Spinal cord (tissue), 10 donors: Measurements from ENCODE around the gene CRYBA2. TPM values are rescaled to one million over a fixed set of nuclear protein-coding genes. Genes with fewer than 3 reads are reported as not detected.

Source experiments
- DNase-seq, 6 donors: peaks; one replicate each; pipeline versions ENCODE4 v3.0.0 to v3.0.0-alpha.2; 2013 to 2015; ENCODE audit warnings: low spot score in 6 of 6, low read depth in 4 of 6
- H3K27ac ChIP-seq: one replicate; pipeline ENCODE4 v1.5.1; 2013; ENCODE audit warnings: low read depth, low read length, control low read depth
- H3K27me3 ChIP-seq: one replicate; pipeline ENCODE4 v1.6.1; 2013; ENCODE audit warnings: low read length; ENCODE audit not compliant: control insufficient read depth, insufficient read depth
- H3K36me3 ChIP-seq: one replicate; pipeline ENCODE4 v1.6.1; 2013; ENCODE audit warnings: low read length; ENCODE audit not compliant: control insufficient read depth, insufficient read depth
- H3K4me1 ChIP-seq: one replicate; pipeline ENCODE4 v1.6.1; 2013; ENCODE audit warnings: low read length; ENCODE audit not compliant: control insufficient read depth, insufficient read depth
- H3K4me3 ChIP-seq: one replicate; pipeline ENCODE4 v1.5.1; 2013; ENCODE audit warnings: low read depth, low read length, control low read depth
- H3K9me3 ChIP-seq: one replicate; pipeline ENCODE4 v1.6.1; 2013; ENCODE audit warnings: low read length; ENCODE audit not compliant: control insufficient read depth, insufficient read depth
- WGBS: methylation state at CpG from one replicate; pipeline ENCODE4 v1.1.5; 2013; ENCODE audit warnings: missing lambda C conversion rate; ENCODE audit not compliant: insufficient coverage; 5-methylcytosine and 5-hydroxymethylcytosine counted together
- polyA plus RNA-seq, 2 donors: library from polyadenylated mRNA; unstranded; fragments of 120-200 nt; gene quantifications; one replicate each; pipeline ENCODE4 v1.2.1, GENCODE V29; 2013; ENCODE audit not compliant: insufficient read length in 2 of 2
- total RNA-seq, 2 donors: library from RNA; depleted of rRNA in 1 of 2; stranded (reverse); fragments of 120-200 nt in 1 of 2; fragments of >200 nt in 1 of 2; gene quantifications; one replicate each; pipeline versions ENCODE4 v1.2.3 to v1.2.4, GENCODE V29; 2013 to 2014
- donor health status: healthy.

CRYBA2 gene
- total and polyA plus RNA-seq, 4 donors: 0.63 to 0.76 TPM; not detected in 2

GRCh38 chr2:218992703-218993344 lies 398 bp downstream of the CRYBA2 start:
- peak in 1 of 6 donors; percentile 36 for DNase-seq

GRCh38 chr2:218992196-218992595 lies 1.0 kb downstream of the CRYBA2 start:
- WGBS: 12% methylated on average over 5 of the region's 7 CpGs
- Histone ChIP-seq H3K4me1 (peaks cover 26% of the 10 kb centered on the region), H3K27ac (no peak overlapping the region), H3K36me3 (no peaks in the 10 kb centered on the region), H3K9me3 (no peaks in the 10 kb centered on the region), H3K4me3 (no peak overlapping the region), H3K27me3 (peaks cover 98% of the 10 kb centered on the region)
- no peak for DNase-seq

More at GRCh38 chr2:218992703-218993344, 398 bp downstream of the CRYBA2 start:
- H3K4me3 ChIP-seq: no peak overlapping the region
- WGBS: 1% methylated on average over 41 of the region's 44 CpGs
- peaks cover 98% of the 10 kb centered on the region for H3K27me3 ChIP-seq
- H3K9me3 ChIP-seq: no peaks in the 10 kb centered on the region
- H3K4me1 ChIP-seq: peaks cover 26% of the 10 kb centered on the region
- H3K27ac ChIP-seq: no peak overlapping the region
- H3K36me3 ChIP-seq: no peaks in the 10 kb centered on the region

- Histone ChIP-seq H3K27me3 (peaks cover 98% of the 10 kb centered on the region), H3K36me3 (no peaks in the 10 kb centered on the region), H3K27ac (no peak overlapping the region), H3K9me3 (no peaks in the 10 kb centered on the region), H3K4me3 (no peak overlapping the region), H3K4me1 (peaks cover 26% of the 10 kb centered on the region)
- WGBS: 9% methylated on average over 12 of the region's 13 CpGs
- no peak for DNase-seq
These were observed 1.5 kb downstream of the CRYBA2 start for GRCh38 chr2:218991674-218992168.

GRCh38 chr2:218990612-218991011 lies 2.6 kb downstream of the CRYBA2 start:
- Histone ChIP-seq H3K36me3 (no peaks in the 10 kb centered on the region), H3K9me3 (no peaks in the 10 kb centered on the region), H3K27me3 (peaks cover 99% of the 10 kb centered on the region), H3K27ac (no peak overlapping the region), H3K4me1 (peaks cover 19% of the 10 kb centered on the region), H3K4me3 (no peak overlapping the region)
- 12% methylated on average over 6 of the region's 6 CpGs for WGBS
- DNase-seq: no peak

GRCh38 chr2:218990052-218990451 lies 3.2 kb downstream of the CRYBA2 start:
- DNase-seq: no peak
- Histone ChIP-seq H3K4me3 (no peak overlapping the region), H3K27me3 (peaks cover 99% of the 10 kb centered on the region), H3K27ac (no peak overlapping the region), H3K9me3 (no peaks in the 10 kb centered on the region), H3K4me1 (peaks cover 23% of the 10 kb centered on the region), H3K36me3 (no peaks in the 10 kb centered on the region)
- 7% methylated on average over 8 of the region's 9 CpGs for WGBS

GRCh38 chr2:218988650-218989049 lies 4.6 kb downstream of the CRYBA2 start:
- Histone ChIP-seq H3K4me1 (peaks cover 30% of the 10 kb centered on the region), H3K27me3 (peaks cover 98% of the 10 kb centered on the region), H3K27ac (no peak overlapping the region), H3K9me3 (no peaks in the 10 kb centered on the region), H3K36me3 (no peaks in the 10 kb centered on the region), H3K4me3 (no peak overlapping the region)
- 44% methylated on average over 2 of the region's 2 CpGs for WGBS
- no peak for DNase-seq

GRCh38 chr2:218988164-218988563 lies 5.1 kb downstream of the CRYBA2 start:
- no peaks in the 10 kb centered on the region for H3K9me3 ChIP-seq

GRCh38 chr2:218986148-218986761 lies 7.0 kb downstream of the CRYBA2 start:
- Histone ChIP-seq H3K27ac (no peak overlapping the region), H3K36me3 (no peaks in the 10 kb centered on the region), H3K27me3 (peaks cover 96% of the 10 kb centered on the region), H3K4me3 (no peak overlapping the region), H3K4me1 (peaks cover 33% of the 10 kb centered on the region), H3K9me3 (no peaks in the 10 kb centered on the region)
- WGBS: 30% methylated on average over 3 of the region's 4 CpGs
- no peak for DNase-seq

More at GRCh38 chr2:218988164-218988563, 5.1 kb downstream of the CRYBA2 start:
- H3K27me3 ChIP-seq: peaks cover 98% of the 10 kb centered on the region
- H3K36me3 ChIP-seq: no peaks in the 10 kb centered on the region
- WGBS: no CpG with 5 or more reads among the region's 3 CpGs
- DNase-seq: no peak
- H3K4me1 ChIP-seq: peaks cover 25% of the 10 kb centered on the region
- no peak overlapping the region for H3K4me3 ChIP-seq
- no peak overlapping the region for H3K27ac ChIP-seq

GRCh38 chr2:218985325-218986091 lies 7.7 kb downstream of the CRYBA2 start:
- Histone ChIP-seq H3K4me3 (no peak overlapping the region), H3K4me1 (peaks cover 39% of the 10 kb centered on the region), H3K36me3 (no peaks in the 10 kb centered on the region), H3K27ac (no peak overlapping the region), H3K27me3 (peaks cover 95% of the 10 kb centered on the region), H3K9me3 (no peaks in the 10 kb centered on the region)
- WGBS: 2% methylated on average over 48 of the region's 49 CpGs
- no peak for DNase-seq
